Colon (tissue), 2 donors: Measurements from ENCODE around the gene TUNAR.

ENCODE experiments used
- FAIRE-seq: peaks from 2 replicates; lab custom pipeline; 2012; peaks lifted over from hg19 to GRCh38; lab: Jason Lieb, UNC
- donor health status: control.
- donor health status: control.

Gene TUNAR

DNA sequence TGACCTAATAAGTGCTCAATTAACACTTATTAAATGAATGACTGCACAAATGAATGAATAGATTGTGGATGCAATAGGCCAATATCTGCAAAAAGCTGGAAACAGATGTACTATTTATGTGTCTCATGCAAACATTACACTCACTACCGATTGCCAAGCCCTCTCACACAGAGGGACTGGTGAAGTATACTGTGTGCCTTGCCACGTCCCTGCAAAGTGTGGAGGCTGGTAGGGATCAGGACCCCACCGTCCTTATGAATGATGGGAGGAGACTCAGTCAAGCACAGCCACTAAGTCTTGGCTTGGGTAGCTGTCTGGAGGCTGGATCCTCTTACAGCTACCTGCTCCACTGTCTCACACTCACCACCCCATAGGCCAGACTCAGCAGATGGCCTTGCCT is 3.9 kb upstream of the TUNAR start:
- no peak for FAIRE-seq

GRCh38 chr14:95875831-95876760 is 536 bp upstream of the TUNAR start:
- FAIRE-seq, result no peak

DNA sequence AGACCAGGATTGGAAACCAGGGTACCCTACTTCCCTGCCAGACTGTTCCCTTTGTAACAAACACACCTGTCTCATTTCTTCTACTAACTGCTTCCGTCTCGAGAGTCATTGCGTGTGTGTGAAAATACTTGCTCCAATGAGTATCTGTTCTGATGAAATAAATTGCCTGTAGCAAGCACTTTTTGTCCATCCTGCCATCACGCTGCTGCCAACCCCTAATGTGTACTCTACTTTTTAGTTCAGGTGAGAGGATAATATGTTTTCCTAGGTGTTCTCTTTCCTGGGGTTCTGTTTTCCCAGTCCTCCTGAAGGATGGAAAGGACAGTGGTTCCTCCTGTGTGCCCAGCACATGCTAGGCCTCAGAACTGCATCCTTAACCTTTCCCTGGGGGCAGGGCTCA is 1.0 kb downstream of the TUNAR start:
- FAIRE-seq, result no peak

- no peak for FAIRE-seq
Observed at GRCh38 chr14:95884377-95884776, 7.7 kb downstream of the TUNAR start.

- no peak for FAIRE-seq
Observed at GRCh38 chr14:95885278-95885677, 8.6 kb downstream of the TUNAR start.

- FAIRE-seq, result no peak
Observed at GRCh38 chr14:95885866-95886265, 9.2 kb downstream of the TUNAR start.

DNA sequence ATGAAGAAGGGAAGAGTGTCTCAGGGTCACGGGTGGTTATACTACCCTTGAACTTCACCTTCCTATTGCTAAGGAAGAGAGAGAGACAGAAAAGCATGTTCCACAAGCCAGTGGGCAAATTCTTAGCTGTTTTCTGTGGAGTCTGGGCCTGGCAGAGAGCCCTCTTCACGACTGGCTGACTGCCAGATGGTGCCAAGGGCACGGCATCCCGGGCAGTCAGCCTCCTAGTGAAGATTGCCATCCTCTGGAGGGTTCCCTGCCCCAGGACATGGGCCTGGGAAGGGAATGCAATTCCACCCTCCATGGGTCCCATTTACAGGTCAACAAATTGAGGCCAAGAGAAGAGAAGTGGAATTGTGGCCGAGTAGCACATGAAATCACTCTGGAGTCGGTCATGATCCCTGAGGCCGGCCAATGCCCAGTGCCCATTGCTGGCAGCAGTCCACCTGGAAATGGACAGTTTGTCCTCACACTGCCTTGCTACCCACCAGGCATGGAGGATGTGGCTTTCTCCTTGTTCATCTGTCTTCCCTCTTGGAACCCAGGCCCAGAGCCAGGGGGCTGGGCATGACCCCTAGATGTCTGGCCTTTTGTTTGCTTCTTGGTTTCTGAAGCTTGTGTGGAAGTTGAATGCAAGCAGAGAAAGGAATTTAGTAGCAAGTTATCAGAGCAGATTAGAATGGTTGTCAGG is 9.9 kb downstream of the TUNAR start:
- FAIRE-seq, result no peak

- no peak for FAIRE-seq
Observed at GRCh38 chr14:95887351-95887750, 10.7 kb downstream of the TUNAR start.

DNA sequence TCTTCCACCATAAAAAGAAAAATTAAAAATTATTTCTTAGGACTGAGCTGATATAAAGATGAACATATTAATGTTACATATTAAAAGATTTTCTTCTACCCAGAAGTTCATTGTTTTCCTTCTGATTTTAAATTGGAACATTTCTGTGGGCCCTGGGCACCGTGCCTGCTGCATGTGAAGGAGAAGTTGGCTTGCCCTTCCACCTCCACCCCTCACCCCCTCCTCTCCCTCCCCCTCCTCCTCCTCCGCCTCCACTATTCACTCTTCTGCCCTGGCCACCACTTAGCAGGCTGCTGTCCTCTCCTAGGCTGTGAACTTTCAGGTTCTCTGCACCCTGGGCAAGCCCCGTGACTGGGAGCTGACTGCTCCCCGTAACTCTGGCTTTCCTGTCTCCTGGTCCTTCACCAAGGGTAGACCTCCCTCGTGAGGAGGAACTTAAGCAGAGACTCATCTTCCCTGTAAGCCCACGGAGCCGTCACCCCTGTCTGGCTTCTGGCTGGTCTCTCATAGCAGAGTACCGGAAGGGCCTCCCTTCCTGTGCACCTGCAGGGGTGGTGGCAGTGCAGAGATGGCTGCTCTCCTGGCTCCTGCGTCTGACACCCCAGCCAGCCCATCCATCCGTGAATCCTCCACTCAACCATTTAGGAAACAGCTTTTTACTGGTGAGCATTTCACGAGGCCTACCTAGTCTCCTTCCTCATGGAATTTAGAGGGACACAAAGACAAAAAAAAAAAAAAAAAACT is 12.8 kb downstream of the TUNAR start:
- FAIRE-seq, result no peak

DNA sequence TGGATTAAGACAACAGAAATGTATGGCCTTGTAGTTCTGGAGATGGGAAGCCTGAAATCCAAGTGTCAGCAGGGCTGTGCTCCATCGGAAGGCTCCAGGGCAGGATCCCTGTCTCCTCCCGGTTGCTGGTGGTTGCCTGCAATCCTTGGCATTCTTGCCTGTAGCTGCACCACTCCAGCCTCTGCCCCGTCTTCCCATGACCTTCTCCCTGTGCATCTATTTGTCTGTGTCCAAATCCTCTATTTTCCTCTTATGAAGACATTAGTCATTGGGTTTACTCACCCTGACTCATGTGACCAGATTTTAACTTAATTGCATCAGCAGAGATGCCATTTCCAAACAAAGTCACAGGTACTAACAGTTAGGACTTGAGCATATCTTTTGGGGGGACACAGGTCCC is 15.1 kb downstream of the TUNAR start:
- FAIRE-seq, result no peak

DNA sequence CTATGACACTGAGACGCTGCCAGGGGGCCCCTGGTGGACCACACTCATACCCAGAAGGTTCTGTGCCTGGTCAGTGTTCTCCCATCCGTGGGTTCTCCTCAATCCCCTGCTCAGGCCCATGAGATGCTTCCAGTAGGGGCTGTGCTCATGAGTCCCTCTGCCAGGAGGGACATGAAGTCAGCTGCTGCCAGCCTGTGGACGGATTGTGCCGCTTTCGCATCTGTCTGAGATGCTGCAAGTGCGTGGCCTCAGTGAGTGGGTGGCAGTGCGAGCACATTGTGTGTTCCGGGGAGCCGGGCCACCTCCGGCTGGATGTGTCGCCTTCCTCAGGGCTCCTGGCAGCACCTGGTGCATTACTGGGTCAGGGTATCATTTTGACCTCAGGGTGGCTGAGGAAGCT is 15.5 kb downstream of the TUNAR start:
- no peak for FAIRE-seq

DNA sequence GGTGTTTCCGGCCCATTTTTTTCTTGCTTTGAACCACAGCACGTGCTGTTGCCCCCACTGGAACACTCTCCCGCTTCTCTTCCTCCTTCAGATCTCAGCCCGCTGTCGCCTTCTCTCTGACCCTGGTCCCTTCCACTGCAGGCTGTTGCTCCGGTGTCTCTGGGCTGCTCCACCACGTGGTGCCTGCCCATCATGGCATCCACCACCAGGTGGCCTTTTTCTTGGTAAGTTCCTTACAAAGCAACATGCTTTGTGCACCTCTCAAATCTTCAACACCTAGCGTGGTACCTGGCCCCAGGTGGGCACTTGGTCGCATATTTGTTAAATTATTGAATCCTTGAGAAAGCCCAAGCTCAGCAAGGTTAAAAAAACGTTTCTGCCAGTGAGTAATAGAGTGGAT is 19.1 kb downstream of the TUNAR start:
- FAIRE-seq, result no peak

GRCh38 chr14:95896498-95897135 is 20.0 kb downstream of the TUNAR start:
- FAIRE-seq, result no peak

DNA sequence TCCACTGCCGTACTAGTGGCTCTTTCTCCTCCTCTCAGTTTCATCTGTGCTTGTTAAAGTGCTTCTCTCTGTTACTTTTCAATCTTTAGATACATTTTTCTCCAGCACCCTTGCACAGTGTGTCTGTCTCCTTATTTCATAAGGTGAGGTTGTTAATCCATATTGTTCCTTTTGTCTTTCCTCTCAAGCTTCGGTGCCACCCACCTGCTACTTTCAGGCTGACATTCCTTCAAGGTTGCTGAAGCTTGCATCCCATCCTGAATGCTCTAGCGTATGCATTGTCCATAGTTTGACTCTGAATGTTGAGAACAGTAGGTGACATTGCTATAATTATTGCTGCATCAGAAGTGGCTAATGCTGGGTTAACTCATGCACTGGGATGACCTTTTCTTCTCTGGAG is 20.6 kb downstream of the TUNAR start:
- FAIRE-seq, result no peak

DNA sequence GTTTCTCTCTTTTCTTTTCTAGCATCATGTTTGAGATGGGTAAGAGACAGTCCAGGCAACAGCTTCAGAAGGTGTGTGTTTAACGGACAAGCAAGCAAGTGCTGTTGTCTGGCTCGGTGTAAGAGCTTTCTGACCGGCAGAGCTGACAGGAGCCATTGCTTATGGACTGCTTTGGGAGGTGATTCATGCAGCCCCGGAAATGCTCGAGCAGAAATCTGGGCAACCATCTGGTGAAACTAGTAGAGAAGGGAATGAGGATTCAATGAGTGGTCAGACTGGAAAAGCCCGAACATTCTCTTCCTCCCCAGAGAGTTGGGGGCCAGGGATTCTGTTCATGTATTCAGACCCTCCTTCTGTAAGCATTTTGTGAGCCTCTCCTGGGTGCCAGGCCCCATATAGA is 24.4 kb downstream of the TUNAR start:
- no peak for FAIRE-seq

DNA sequence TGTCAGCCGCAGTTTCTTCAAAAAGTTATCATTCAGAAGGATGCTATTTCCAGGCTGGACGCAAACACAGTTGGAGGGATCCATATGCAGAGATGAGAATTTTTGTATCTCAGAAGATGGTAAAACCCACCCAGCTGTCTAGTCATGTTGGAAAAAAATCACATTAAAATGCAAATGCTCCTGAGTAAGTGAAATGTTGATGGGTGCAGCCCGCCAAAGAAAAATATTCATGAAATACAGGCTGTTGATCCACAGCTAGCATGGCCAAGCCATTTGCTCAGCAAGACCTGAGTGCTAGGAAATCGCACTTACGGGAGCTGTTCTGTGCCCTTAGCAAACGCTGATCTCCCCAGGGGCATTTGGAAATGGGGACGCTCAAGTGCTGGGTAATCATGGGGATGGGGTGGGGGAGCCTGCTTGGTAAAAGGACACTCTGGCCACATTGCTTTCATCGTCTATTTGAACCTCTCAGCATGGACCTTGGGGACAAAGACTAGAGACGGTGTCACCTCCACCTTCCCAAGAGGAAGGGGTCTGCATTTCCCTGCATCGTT is 25.7 kb downstream of the TUNAR start:
- FAIRE-seq, result no peak

DNA sequence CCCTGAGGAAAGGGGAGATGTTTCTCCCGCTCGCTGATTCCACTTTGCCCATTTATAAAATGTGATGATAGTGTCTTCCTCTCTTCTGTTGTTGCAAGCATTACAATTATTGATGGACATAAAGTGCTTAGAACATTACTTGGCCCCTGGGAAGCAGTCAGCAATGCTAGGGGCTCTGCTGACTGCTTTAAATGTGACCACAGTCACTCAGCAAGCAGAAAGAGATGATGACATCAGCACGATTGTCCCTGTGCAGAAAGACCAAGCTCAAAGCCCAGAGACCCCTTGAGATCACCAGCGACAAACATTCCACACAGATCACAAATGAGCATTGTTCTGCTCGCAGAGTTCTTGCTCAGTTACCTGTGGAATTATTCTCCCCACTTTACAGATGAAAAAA is 26.5 kb downstream of the TUNAR start:
- no peak for FAIRE-seq

DNA sequence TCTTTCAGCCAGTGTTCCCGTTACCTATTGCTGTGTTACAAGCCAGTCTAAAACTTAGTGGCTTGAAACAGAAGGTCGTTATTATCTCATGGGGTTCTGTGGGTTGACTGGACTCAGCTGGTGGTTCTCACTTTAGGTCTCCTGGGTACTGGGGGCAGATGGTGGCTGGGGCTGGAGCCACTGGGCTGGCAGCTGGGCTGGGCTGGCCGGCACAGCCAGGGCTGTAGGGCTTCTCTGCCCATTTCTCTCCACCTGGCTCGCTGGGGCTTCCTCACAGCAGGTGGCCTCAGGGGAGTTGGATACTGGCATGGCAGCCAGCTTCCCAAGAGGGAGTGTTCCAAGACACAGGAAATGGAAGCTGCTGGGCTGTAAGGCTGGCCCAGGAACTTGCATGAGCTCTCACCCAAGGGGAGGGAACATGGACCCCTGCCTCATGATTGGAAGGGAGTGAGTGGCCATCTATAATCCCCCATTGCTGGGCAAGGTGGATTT is 27.0 kb downstream of the TUNAR start:
- no peak for FAIRE-seq

DNA sequence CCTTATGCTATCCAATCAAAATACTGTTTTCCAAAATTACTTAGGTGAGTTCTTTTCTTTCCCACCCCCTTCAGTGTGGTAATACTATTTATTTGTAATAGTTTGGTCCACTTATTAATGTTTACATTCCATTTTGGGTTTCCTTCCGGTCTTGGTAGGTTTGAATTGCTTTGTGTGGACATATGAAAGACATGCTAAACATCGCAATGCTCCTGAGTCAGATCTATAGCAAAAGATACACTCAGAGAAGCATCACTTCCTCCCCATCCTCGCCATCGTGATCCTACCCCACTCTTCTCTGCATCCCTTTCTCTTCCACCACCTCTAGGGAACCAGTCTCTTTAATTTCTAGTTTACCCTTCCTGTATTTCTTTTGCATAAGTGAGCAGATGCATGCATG is 30.0 kb downstream of the TUNAR start:
- no peak for FAIRE-seq

DNA sequence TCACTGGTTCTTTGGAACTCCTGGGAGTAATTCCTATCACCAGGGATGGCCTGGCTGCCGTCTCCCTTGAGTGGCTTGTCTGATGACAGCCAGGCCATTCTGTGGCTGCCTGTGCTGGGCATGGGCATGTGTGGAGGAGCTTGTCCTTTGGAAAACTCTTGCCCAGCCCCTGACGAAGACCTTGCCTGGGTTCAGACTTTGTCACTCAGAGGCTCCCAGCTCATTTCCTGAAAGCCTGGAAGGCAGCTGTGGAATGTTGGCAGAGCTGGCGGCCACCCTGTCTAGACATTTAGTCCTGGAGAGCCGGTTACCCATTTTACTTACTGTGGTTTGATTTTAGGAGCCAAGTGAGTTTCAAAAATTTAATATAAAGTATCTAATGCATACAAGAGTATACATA is 34.0 kb downstream of the TUNAR start:
- no peak for FAIRE-seq

GRCh38 chr14:95911456-95911855 is 34.8 kb downstream of the TUNAR start:
- FAIRE-seq, result no peak

DNA sequence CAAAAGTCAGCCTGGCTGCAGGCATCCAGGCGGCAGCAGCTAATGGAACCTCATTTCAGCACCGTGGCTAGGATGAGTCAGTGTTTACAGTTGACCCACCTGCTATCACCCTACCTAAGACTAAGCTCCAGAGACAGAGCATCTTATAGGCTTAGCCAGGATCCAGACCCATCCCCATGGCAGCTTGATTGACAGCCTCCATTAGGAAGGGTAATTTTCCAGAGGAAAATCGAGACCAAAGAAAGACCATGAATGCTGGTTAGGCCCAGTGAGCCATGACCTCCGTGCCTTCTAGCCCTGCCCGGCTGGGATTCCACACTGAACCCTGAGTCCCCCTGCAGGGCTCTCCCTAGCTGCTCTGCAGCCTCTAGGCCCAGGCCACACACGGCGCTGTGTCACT is 38.7 kb downstream of the TUNAR start:
- FAIRE-seq, result no peak
